Subcutaneous abdominal adipose tissue (tissue), 5 donors: Measurements from ENCODE around the gene SEL1L.
"Not testable (repeated sequence)": the region's sequence is repeated elsewhere in the genome, so short reads cannot be mapped to it uniquely, and the experiment has no call there.

Experiments
- H3K27ac ChIP-seq: one replicate; pipeline ENCODE4 v1.7.0; 2013; ENCODE audit warnings: low read depth, mild to moderate bottlenecking, inconsistent platforms, low read length, moderate library complexity
- H3K27me3 ChIP-seq, 5 donors: one replicate each; pipeline ENCODE4 v1.7.0; 2013; ENCODE audit warnings: low read length in 5 of 5, inconsistent platforms in 1 of 5; ENCODE audit not compliant: control insufficient read depth in 5 of 5, insufficient read depth in 4 of 5
- H3K36me3 ChIP-seq, 5 donors: one replicate each; pipeline ENCODE4 v1.7.0; 2013; ENCODE audit warnings: low read length in 5 of 5; ENCODE audit not compliant: control insufficient read depth in 5 of 5, insufficient read depth in 5 of 5
- H3K4me1 ChIP-seq, 5 donors: one replicate each; pipeline ENCODE4 v1.7.0; 2013; ENCODE audit warnings: low read length in 5 of 5, mild to moderate bottlenecking in 3 of 5, moderate library complexity in 1 of 5; ENCODE audit not compliant: control insufficient read depth in 5 of 5, insufficient read depth in 5 of 5
- H3K4me3 ChIP-seq, 5 donors: one replicate each; pipeline ENCODE4 v1.7.0; 2013; ENCODE audit warnings: low read length in 5 of 5, low read depth in 1 of 5
- H3K9ac ChIP-seq, 5 donors: one replicate each; pipeline ENCODE4 v1.7.0; 2013; ENCODE audit warnings: low read length in 5 of 5, mild to moderate bottlenecking in 4 of 5, moderate library complexity in 3 of 5
- H3K9me3 ChIP-seq, 5 donors: one replicate each; pipeline ENCODE4 v1.7.0; 2013; ENCODE audit warnings: low read length in 5 of 5; ENCODE audit not compliant: control insufficient read depth in 5 of 5
- donor health status: healthy.
- donor health status: healthy.
- donor health status: healthy.
- donor health status: healthy.
- donor health status: healthy.

The SEL1L gene

DNA sequence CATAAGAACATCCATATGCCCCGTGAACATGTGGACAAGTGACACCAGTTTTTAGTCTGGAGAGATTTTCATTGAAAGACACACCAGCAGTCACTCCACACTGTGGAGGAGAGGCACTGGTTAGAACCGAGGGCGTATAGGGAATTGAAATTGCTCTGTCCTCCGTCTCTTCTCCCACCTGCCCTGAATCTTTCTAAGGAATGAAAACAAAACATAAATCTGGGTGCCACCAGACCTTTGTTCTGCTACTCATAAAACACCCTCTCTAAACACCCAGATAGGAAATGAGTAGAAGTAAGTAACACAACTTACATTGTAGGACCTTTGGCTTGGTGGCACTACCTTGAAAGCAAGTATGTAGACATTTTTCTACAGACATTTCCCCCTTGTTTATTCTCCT is 96.4 kb downstream of the SEL1L start:
- H3K36me3 ChIP-seq = no peaks in the 10 kb centered on the region
- H3K27me3 ChIP-seq = peaks cover 3 to 17% (median 12%) of the 10 kb centered on the region in 5 donors

DNA sequence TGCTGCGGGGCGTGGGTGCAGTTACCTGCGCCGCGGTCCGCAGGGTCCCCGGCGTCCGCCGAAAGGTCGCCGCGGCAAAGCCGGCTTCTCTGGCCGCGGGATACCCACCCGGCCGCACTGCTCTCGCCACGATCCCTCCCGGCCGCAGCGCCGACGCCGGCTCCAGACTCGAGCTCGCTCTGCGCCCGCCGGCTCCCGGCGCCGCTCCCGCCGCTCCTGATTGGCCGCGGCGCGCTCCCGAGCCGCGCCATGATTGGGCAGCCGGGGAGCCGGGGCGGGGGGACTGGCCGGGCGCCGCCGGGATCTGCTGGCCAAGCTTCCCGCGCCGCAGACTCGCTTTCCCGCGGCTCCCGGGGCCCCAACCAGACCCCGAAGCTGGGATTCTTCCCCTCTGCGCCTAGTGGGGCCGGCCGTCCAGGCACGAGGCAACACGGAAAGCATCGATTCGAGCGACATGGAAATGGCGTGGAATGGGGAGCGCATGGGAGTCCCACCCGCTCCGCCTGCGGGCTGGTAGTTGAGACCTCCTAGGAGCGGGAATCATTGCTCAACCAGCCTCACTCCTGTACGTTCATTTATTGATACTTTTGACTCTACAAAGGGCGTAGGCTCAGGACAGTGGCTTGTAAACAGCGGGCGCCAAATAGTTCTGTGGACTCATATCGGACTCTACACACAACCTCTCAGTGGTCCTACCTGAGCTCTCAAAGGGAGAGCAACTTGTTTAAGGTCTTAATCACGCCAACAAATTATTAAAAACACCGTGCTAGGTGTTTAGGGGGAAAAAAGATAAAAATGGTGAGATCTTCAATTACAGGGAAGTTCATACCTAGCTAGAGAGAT is 97.1 kb downstream of the SEL1L start:
- Histone ChIP-seq H3K9me3 (no peaks in the 10 kb centered on the region), H3K9ac (peak overlapping the region in 3 of 5 donors; percentile 60 to 73 (median 69)), H3K4me1 (peaks cover 6 to 24% (median 17%) of the 10 kb centered on the region in 5 donors), H3K27me3 (peaks cover 3 to 20% (median 12%) of the 10 kb centered on the region in 5 donors), H3K27ac (no peak overlapping the region), H3K36me3 (no peaks in the 10 kb centered on the region), H3K4me3 (peak overlapping the region; percentile 75 to 81 (median 77))

More for the DNA sequence above, 96.4 kb downstream of the SEL1L start:
- Histone ChIP-seq H3K4me1 (peaks cover 6 to 24% (median 17%) of the 10 kb centered on the region in 5 donors), H3K4me3 (peak overlapping the region in 3 of 5 donors; percentile 75 to 81 (median 77)), H3K9me3 (no peaks in the 10 kb centered on the region), H3K27ac (no peak overlapping the region), H3K9ac (peak overlapping the region in 1 of 5 donors; percentile 69)

DNA sequence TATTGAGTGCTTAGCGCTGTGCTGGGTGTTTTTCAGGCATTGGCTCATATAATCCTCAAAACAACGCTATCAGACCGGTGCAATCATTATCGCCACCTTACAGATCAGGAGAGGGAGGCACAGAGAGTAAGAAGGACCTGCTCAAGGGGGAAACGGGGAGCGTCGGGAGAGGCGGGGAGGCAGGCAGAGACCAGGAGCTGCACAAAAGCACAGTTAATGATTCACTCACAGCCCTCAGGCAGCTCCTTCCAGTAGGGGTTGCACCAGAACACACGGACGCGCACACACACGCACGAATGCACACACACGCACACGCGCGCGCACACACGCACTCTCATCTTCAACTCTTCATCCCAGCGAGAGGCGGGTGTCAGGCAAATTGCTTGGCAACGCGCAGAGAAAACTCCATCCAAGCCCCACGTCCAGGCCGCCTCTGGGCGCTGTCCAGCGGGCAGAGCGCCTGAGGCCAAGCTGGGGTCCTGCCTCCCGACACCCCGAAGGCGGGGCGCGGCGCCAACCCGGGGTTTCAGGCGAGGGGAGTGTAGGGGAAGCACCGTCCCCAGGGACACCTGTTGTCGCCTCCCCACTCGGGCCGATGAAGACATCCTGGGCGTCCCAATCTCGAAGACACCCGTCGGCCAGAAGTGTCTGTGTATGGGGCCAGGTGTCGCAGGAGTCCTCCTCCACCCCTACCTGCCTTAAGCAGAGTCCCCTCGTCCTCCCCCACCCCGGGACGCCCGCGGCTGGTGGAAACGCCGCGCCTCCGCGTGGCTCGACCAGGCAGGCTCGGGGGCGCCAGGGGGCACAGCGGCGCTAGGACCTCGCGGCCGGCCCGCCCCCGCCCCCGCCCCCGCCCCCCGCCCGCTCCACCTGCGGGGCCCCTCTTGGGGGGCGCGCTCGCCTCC is 98.0 kb downstream of the SEL1L start:
- Histone ChIP-seq H3K27me3 (peaks cover 3 to 20% (median 12%) of the 10 kb centered on the region in 5 donors), H3K27ac (no peak overlapping the region), H3K36me3 (no peaks in the 10 kb centered on the region), H3K9me3 (no peaks in the 10 kb centered on the region), H3K4me1 (peaks cover 6 to 24% (median 17%) of the 10 kb centered on the region in 5 donors), H3K9ac (peak overlapping the region in 2 of 5 donors; percentile 4 to 56), H3K4me3 (peak overlapping the region; percentile 72 to 79 (median 76))

DNA sequence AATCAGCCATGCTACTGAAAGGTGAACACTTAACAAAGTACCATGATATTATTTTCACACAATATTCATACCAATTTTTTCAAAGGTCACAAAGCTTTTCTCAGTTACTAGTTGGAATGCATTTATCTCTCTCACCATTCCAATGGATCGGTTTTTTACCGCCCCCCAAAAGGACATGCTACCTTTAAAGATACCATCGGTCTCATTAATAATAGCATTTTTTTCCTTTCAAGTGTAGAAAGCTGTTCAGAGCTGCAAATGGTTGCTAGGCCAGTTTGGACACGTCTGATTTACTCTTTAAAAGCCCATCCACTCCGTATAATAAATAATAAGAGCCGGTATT is 98.6 kb downstream of the SEL1L start:
- Histone ChIP-seq H3K36me3 (no peaks in the 10 kb centered on the region), H3K27ac (no peak overlapping the region), H3K9me3 (no peaks in the 10 kb centered on the region), H3K4me3 (peak overlapping the region; percentile 72 to 79 (median 76)), H3K27me3 (peaks cover 3 to 20% (median 12%) of the 10 kb centered on the region in 5 donors), H3K9ac (no peak overlapping the region), H3K4me1 (peaks cover 6 to 24% (median 17%) of the 10 kb centered on the region in 5 donors)

DNA sequence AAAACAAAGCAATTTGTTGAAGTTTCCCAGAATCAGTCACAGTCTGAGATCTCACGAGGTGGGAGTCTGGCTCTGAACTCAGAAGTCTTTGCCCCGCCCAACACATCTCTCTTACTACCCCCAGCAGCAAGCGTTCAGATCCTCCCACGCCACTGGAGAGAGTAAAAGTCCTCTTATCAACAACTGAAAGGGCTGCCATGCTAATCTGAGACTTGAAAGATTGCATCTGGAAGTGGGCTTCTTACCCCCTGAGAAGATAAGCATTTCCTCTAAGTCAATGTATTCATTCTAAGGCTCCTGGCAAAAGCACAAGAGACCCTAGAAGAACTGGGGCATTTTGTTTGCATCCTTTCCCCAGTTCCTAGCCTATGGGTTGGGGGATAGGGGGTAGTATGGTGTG is 99.4 kb downstream of the SEL1L start:
- H3K4me3 ChIP-seq = no peak overlapping the region
- no peak overlapping the region for H3K27ac ChIP-seq
- peaks cover 6 to 24% (median 17%) of the 10 kb centered on the region in 5 donors for H3K4me1 ChIP-seq
- H3K27me3 ChIP-seq = peaks cover 3 to 17% (median 12%) of the 10 kb centered on the region in 5 donors
- H3K9ac ChIP-seq = no peak overlapping the region
- H3K36me3 ChIP-seq = no peaks in the 10 kb centered on the region
- H3K9me3 ChIP-seq = no peaks in the 10 kb centered on the region

DNA sequence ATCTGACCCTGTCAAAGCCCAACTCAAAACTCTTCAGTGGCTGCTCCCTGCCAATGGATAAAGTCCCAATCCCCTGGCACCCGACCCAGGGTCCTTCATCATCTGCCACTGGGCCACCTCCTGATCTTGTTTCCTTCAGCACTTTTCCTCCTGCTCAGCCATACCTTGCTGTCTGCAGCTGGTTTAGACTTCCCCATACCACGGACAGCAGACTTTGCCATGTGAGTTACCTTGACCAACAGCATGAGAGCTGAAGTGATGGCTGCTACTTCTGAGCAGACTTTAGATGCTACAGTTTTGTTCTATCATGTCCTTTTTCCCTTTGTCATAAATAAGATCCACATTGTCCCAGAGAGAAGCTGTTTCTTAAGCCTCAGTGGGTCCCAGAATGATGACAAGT is 100.3 kb downstream of the SEL1L start:
- Histone ChIP-seq H3K4me1 (peaks cover 6 to 24% (median 17%) of the 10 kb centered on the region in 5 donors), H3K9ac (no peak overlapping the region), H3K27me3 (peaks cover 5 to 13% (median 7%) of the 10 kb centered on the region in 5 donors), H3K36me3 (no peaks in the 10 kb centered on the region), H3K4me3 (no peak overlapping the region), H3K27ac (no peak overlapping the region), H3K9me3 (no peaks in the 10 kb centered on the region)

DNA sequence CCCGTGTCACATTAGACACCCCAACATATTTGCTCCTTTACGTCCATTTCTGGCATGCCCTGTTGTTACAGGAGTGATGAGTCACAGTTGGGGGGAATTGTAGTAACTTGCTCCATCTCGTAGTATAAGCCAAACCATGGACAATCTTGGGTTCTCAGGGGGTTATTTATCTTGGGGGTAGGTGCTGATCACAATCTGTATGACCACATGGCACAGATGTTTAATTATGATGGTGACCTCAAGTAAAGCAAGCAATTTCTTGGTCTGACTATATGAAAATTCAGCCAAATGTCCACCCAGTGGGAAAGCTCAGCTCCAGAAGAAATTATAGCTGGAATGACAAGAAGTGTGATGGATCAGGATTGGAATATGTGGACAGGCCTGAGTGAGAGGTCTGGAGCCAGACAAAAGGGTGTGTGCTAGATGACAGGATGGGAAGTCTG is 101.4 kb downstream of the SEL1L start:
- no peaks in the 10 kb centered on the region for H3K9me3 ChIP-seq
- no peak overlapping the region for H3K9ac ChIP-seq
- H3K4me1 ChIP-seq = peaks cover 7 to 31% (median 19%) of the 10 kb centered on the region in 5 donors
- H3K27ac ChIP-seq = no peak overlapping the region
- H3K4me3 ChIP-seq = no peak overlapping the region
- peaks cover 3 to 13% (median 5%) of the 10 kb centered on the region in 5 donors for H3K27me3 ChIP-seq
- no peaks in the 10 kb centered on the region for H3K36me3 ChIP-seq

DNA sequence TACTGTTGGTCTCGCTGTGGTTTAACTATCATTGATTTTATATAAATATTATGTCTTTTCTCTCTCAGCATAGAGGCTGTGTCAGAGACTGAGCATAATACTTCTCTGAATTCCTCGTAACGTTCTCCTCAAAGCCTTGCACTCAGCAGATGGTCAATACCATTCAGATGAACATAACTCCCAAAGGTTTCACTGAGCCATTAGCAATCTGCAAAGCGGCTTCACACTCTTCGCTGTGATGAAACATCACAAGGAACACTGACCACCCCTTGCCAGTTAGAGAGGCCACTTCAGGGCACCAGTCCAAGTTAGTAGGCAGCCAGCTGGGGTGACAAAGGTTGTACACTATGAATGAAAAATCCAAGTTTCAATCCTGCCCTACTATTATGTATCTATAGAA is 103.4 kb downstream of the SEL1L start:
- H3K27me3 ChIP-seq = peaks cover 0 to 4% (median 3%) of the 10 kb centered on the region in 5 donors
- H3K4me3 ChIP-seq = no peak overlapping the region
- H3K27ac ChIP-seq = no peak overlapping the region
- no peak overlapping the region for H3K9ac ChIP-seq
- H3K36me3 ChIP-seq = no peaks in the 10 kb centered on the region
- no peaks in the 10 kb centered on the region for H3K9me3 ChIP-seq
- peaks cover 3 to 19% (median 8%) of the 10 kb centered on the region in 5 donors for H3K4me1 ChIP-seq

DNA sequence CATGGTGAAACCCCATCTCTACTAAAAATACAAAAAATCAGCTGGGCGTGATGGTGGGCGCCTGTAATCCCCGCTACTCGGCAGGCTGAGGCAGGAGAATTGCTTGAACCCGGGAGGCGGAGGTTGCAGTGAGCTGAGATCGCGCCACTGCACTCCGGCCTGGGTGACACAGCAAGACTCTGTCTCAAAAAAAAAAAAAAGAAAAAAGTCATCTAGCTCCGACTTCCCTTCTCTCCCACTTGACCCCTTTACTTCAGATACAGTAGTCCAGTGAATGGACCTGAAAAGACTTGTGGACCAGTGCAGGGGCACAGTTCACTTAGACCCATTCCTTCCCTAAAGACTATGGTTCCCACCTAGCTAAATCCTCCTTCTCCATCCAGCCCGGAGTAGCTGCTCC is 103.9 kb downstream of the SEL1L start:
- not testable (repeated sequence) for H3K27ac ChIP-seq, H3K9ac ChIP-seq, H3K4me3 ChIP-seq, H3K9me3 ChIP-seq, H3K36me3 ChIP-seq, H3K27me3 ChIP-seq
- peaks cover 0 to 16% (median 7%) of the 10 kb centered on the region in 5 donors for H3K4me1 ChIP-seq
